HepG2 (cell line): ENCODE measurements around the gene COL26A1. TPM values are rescaled to one million over a fixed set of nuclear protein-coding genes. Genes with fewer than 3 reads are reported as not detected.

Experiments used
- ATAC-seq: fragments of 200-7000 bp; cut with Tn5 transposase; 3 replicates; pipeline ENCODE4 v1.9.1; 2020; ENCODE audit warnings: mild to moderate bottlenecking, moderate library complexity
- BruUV-seq: library from RNA; stranded (reverse); fragments of 400-500 nt; replicated peaks from 2 replicates; lab custom pipeline; 2021; lab: Mats Ljungman, UMichigan
- CTCF ChIA-PET: fragments of 300-600 bp; formaldehyde crosslinking; extraction: SDS; loops from one replicate; lab custom pipeline; 2021; ENCODE audit warnings: low total read pairs, inconsistent platforms, low intra/inter-chr PET ratio; lab: Yijun Ruan, JAX
- POLR2A ChIA-PET: fragments of 350-600 bp; sonication (Branson Sonifier 250); formaldehyde crosslinking; loops from one replicate; lab custom pipeline; 2020; ENCODE audit warnings: antibody characterized with exemption, inconsistent platforms; lab: Yijun Ruan, JAX
- DNase-seq: peaks from one replicate; pipeline ENCODE4 v3.0.0-alpha.2; 2015; ENCODE audit warnings: low spot score
- FAIRE-seq: peaks from 3 replicates; lab custom pipeline; 2011; peaks lifted over from hg19 to GRCh38; lab: Jason Lieb, UNC
- H2AFZ ChIP-seq: one replicate; pipeline ENCODE4 v1.6.1; 2011; ENCODE audit warnings: low read length, inconsistent platforms
- H3K27ac ChIP-seq: fragments of 300-600 bp; 3 replicates; pipeline ENCODE4 v1.8.0; 2011; ENCODE audit warnings: mixed run types, mild to moderate bottlenecking, mixed read lengths, low read length, inconsistent platforms; ENCODE audit not compliant: insufficient read depth; ENCODE audit errors: extremely low read length
- H3K27me3 ChIP-seq, 2 experiments: fragments of 200-600 bp in 1 of 2; 2 replicates in 1 of 2; 3 replicates in 1 of 2; pipeline versions ENCODE4 v1.6.0 to v1.8.0; 2011; ENCODE audit warnings: low read length in 2 of 2, mild to moderate bottlenecking in 2 of 2, moderate library complexity in 2 of 2, inconsistent platforms in 1 of 2; ENCODE audit not compliant: insufficient read depth in 2 of 2, control insufficient read depth in 1 of 2
- H3K36me3 ChIP-seq, 2 experiments: fragments of 200-600 bp in 1 of 2; replicated peaks in 1 of 2; 2 replicates in 1 of 2; 3 replicates in 1 of 2; pipeline versions ENCODE4 v1.5.1 to v1.8.0; 2011; ENCODE audit warnings: low read length in 2 of 2, inconsistent platforms in 1 of 2; ENCODE audit not compliant: insufficient read depth in 2 of 2, control insufficient read depth in 1 of 2
- H3K4me1 ChIP-seq: 2 replicates; pipeline ENCODE4 v1.5.1; 2012; ENCODE audit warnings: low read length, inconsistent platforms; ENCODE audit not compliant: insufficient read depth
- H3K4me2 ChIP-seq: 2 replicates; pipeline ENCODE4 v1.6.0; 2011; ENCODE audit warnings: low read depth, low read length, inconsistent platforms
- H3K4me3 ChIP-seq, 3 experiments: fragments of 200-600 bp in 1 of 3; sonication (generic), shearing (Covaris generic) in 1 of 3; replicated peaks in 1 of 3; 2 replicates each; pipeline ENCODE4 v1.5.1; 2011 to 2016; ENCODE audit warnings: low read length in 3 of 3, inconsistent platforms in 2 of 3, low read depth in 2 of 3, mild to moderate bottlenecking in 2 of 3, control low read depth in 1 of 3, mixed read lengths in 1 of 3; ENCODE audit not compliant: insufficient read depth in 1 of 3
- H3K79me2 ChIP-seq: one replicate; pipeline ENCODE4 v1.6.1; 2011; ENCODE audit warnings: low read length, inconsistent platforms; ENCODE audit not compliant: insufficient read depth
- H3K9ac ChIP-seq: 2 replicates; pipeline ENCODE4 v1.6.0; 2011; ENCODE audit warnings: mild to moderate bottlenecking, low read depth, low read length, inconsistent platforms; ENCODE audit not compliant: insufficient read depth
- H3K9me3 ChIP-seq: 2 replicates; pipeline ENCODE4 v1.5.1; 2012; ENCODE audit warnings: mild to moderate bottlenecking, low read length
- H4K20me1 ChIP-seq: 2 replicates; pipeline ENCODE4 v1.6.0; 2011; ENCODE audit warnings: inconsistent platforms, mild to moderate bottlenecking, low read length, moderate library complexity; ENCODE audit not compliant: insufficient read depth
- ATRX ChIP-seq: sonication (generic); formaldehyde crosslinking; IDR thresholded peaks from 2 replicates; pipeline ENCODE4 v1.4.0; 2020; ENCODE audit warnings: missing genetic modification reagents, borderline replicate concordance
- CREBL2 ChIP-seq: sonication (generic); formaldehyde crosslinking; IDR thresholded peaks from 2 replicates; pipeline ENCODE4 v1.8.1; 2023; ENCODE audit warnings: missing genetic modification reagents, mild to moderate bottlenecking, borderline replicate concordance
- EHMT2 ChIP-seq: fragments of 200-600 bp; sonication (generic); IDR thresholded peaks from 2 replicates; pipeline ENCODE4 v1.7.0; 2017; ENCODE audit warnings: antibody characterized with exemption, low read depth, low read length, borderline replicate concordance
- EZH2 ChIP-seq: conservative IDR thresholded peaks from 2 replicates; pipeline ENCODE4 v1.6.1; 2012; ENCODE audit warnings: mild to moderate bottlenecking, low read depth, low read length, moderate library complexity
- FOSL2 ChIP-seq: sonication (generic); formaldehyde crosslinking; IDR thresholded peaks from 2 replicates; pipeline ENCODE4 v1.4.0; 2020; ENCODE audit warnings: missing genetic modification reagents
- FOXC1 ChIP-seq: sonication (generic); formaldehyde crosslinking; IDR thresholded peaks from 2 replicates; pipeline ENCODE4 v1.8.0; 2022; ENCODE audit warnings: mild to moderate bottlenecking, missing genetic modification reagents, borderline replicate concordance
- FOXP1 ChIP-seq, 2 experiments: fragments of 450-650 bp in 1 of 2; IDR thresholded peaks; 2 replicates each; pipeline ENCODE4 v1.6.1; 2017 to 2018; ENCODE audit warnings: antibody characterized with exemption in 1 of 2
- HOXA7 ChIP-seq: sonication (generic); formaldehyde crosslinking; IDR thresholded peaks from 2 replicates; pipeline ENCODE4 v1.8.1; 2022; ENCODE audit warnings: mild to moderate bottlenecking, missing genetic modification reagents, moderate library complexity
- KAT2B ChIP-seq: fragments of 150-350 bp; IDR thresholded peaks from 2 replicates; pipeline ENCODE4 v1.6.1; 2014; ENCODE audit warnings: low read depth, low read length, borderline replicate concordance
- KLF13 ChIP-seq: sonication (generic); formaldehyde crosslinking; IDR thresholded peaks from 2 replicates; pipeline ENCODE4 v1.4.0; 2020; ENCODE audit warnings: mild to moderate bottlenecking, missing genetic modification reagents
- NR2C2 ChIP-seq: sonication (generic); formaldehyde crosslinking; IDR thresholded peaks from 2 replicates; pipeline ENCODE4 v1.4.0; 2020; ENCODE audit warnings: missing genetic modification reagents, mild to moderate bottlenecking, moderate library complexity, borderline replicate concordance
- PHB2 ChIP-seq: fragments of 450-650 bp; IDR thresholded peaks from 2 replicates; pipeline ENCODE4 v1.6.1; 2018; ENCODE audit not compliant: partially characterized antibody
- SKI ChIP-seq: fragments of 450-650 bp; IDR thresholded peaks from one replicate; pipeline ENCODE4 v1.6.1; 2018; ENCODE audit warnings: mild to moderate bottlenecking; ENCODE audit not compliant: partially characterized antibody
- SP2 ChIP-seq: sonication (generic); formaldehyde crosslinking; IDR thresholded peaks from 2 replicates; pipeline ENCODE4 v1.5.1; 2020; ENCODE audit warnings: mild to moderate bottlenecking, missing genetic modification reagents
- TGIF2 ChIP-seq: IDR thresholded peaks from 2 replicates; pipeline ENCODE4 v1.6.1; 2016; ENCODE audit warnings: control low read depth, missing compliant biosample characterization
- WIZ ChIP-seq: sonication (generic); formaldehyde crosslinking; IDR thresholded peaks from 2 replicates; pipeline ENCODE4 v1.5.1; 2020; ENCODE audit warnings: mild to moderate bottlenecking, missing genetic modification reagents
- ZFY ChIP-seq: sonication (generic); formaldehyde crosslinking; IDR thresholded peaks from 2 replicates; pipeline ENCODE4 v1.4.0; 2020; ENCODE audit warnings: missing genetic modification reagents
- ZMAT3 ChIP-seq: sonication (generic); formaldehyde crosslinking; conservative IDR thresholded peaks from 2 replicates; pipeline ENCODE4 v1.7.0; 2021; ENCODE audit warnings: missing genetic modification reagents
- ZNF224 ChIP-seq: sonication (generic); formaldehyde crosslinking; IDR thresholded peaks from 2 replicates; pipeline ENCODE4 v1.5.0; 2020; ENCODE audit warnings: mild to moderate bottlenecking, missing genetic modification reagents
- ZNF263 ChIP-seq: sonication (generic); formaldehyde crosslinking; IDR thresholded peaks from 2 replicates; pipeline ENCODE4 v1.4.0; 2020; ENCODE audit warnings: missing genetic modification reagents
- ZNF556 ChIP-seq: sonication (generic); formaldehyde crosslinking; IDR thresholded peaks from 2 replicates; pipeline ENCODE4 v1.4.0; 2020; ENCODE audit warnings: mild to moderate bottlenecking, missing genetic modification reagents, borderline replicate concordance
- ZNF878 ChIP-seq: sonication (generic); formaldehyde crosslinking; IDR thresholded peaks from 2 replicates; pipeline ENCODE4 v1.8.1; 2023; ENCODE audit warnings: mild to moderate bottlenecking, missing genetic modification reagents, moderate library complexity
- WGBS: methylation state at CpG from one replicate; pipeline ENCODE4 v1.1.6; 2017; ENCODE audit warnings: low lambda C conversion rate; 5-methylcytosine and 5-hydroxymethylcytosine counted together
- in situ Hi-C: cut with HindIII; loops from 2 replicates; pipeline ENCODE4 v1.10.0; 2017; ENCODE audit warnings: low pct_unique_long_range_greater_than_20kb; ENCODE audit not compliant: extremely low pct_ligation_motif_present
- intact Hi-C: fragments of 100-400 bp; cut with micrococcal nuclease; formaldehyde crosslinking; loops from one replicate; pipeline ENCODE4 v1.10.0; 2022; ENCODE audit not compliant: unreplicated experiment
- polyA plus RNA-seq, 8 experiments: library from polyadenylated mRNA; depleted of rRNA in 3 of 8; stranded (reverse) in 7 of 8; unstranded in 1 of 8; fragments of >200 nt; fragmentation: Illumina TruSeq in 4 of 8; extraction: Trizol in 4 of 8; gene quantifications; 2 replicates each; pipeline versions ENCODE4 v1.2.1 to v1.2.3, GENCODE V29; 2011 to 2016; ENCODE audit warnings: low read depth in 4 of 8, missing spikeins in 1 of 8, mixed read lengths in 1 of 8; ENCODE audit not compliant: insufficient read depth in 1 of 8
- total RNA-seq, 5 experiments: library from RNA; depleted of rRNA; stranded (reverse); fragments of >200 nt; fragmentation: Illumina TruSeq; extraction: Trizol; gene quantifications; 2 replicates each; pipeline ENCODE4 v1.2.3, GENCODE V29; 2016; ENCODE audit warnings: low read depth in 1 of 5
- TF ChIP-seq, protein P1 (sequence below): sonication (generic); formaldehyde crosslinking; IDR thresholded peaks from 2 replicates; pipeline ENCODE4 v1.5.0; 2020; ENCODE audit warnings: missing genetic modification reagents
- TF ChIP-seq, protein P2 (sequence below): IDR thresholded peaks from 2 replicates; pipeline ENCODE4 v1.6.1; 2016; ENCODE audit warnings: low read depth, borderline replicate concordance
- TF ChIP-seq, protein P3 (sequence below): sonication (generic); formaldehyde crosslinking; IDR thresholded peaks from 2 replicates; pipeline ENCODE4 v1.4.0; 2020; ENCODE audit warnings: missing genetic modification reagents, mild to moderate bottlenecking, borderline replicate concordance

COL26A1 gene
- total and polyA plus RNA-seq, 2 of the 13 experiments (the other 11 are each of a cell fraction or from before 2014, with no cell fraction given): 7.8 to 9.2 TPM

DNA sequence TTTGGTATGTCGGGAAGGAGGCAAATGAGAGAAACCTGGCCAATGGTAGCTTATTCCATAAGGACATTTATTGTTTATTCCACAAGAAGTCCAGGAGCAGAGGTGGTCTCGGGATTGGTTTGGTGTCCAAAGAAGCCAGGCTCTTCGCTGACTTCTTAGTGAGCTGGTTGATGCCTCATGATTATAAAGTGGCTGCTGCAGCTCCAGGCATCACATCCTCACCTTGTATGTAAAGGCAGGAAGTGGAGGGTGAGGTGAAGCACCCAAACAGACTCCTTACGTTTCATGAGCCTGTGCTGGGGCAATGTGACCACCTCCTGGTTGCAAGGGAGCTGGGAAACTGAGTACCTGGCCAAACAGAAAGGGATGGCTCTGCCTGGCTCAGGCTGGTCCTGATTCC lies 174.0 kb downstream of the COL26A1 start (continued):
- TF ChIP-seq FOXC1: 0 out of 2 replicates have a peak, but pooled peaks have one; percentile 23
- no peak for TF ChIP-seq WIZ (CRISPR knock-in tag)
- TF ChIP-seq TGIF2: no peak
- no peak for TF ChIP-seq PHB2
- TF ChIP-seq, protein P1, sequence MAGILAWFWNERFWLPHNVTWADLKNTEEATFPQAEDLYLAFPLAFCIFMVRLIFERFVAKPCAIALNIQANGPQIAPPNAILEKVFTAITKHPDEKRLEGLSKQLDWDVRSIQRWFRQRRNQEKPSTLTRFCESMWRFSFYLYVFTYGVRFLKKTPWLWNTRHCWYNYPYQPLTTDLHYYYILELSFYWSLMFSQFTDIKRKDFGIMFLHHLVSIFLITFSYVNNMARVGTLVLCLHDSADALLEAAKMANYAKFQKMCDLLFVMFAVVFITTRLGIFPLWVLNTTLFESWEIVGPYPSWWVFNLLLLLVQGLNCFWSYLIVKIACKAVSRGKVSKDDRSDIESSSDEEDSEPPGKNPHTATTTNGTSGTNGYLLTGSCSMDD: no peak
- TF ChIP-seq ZNF556 (CRISPR knock-in tag): peak; percentile 35; the same call in 1 of the 2 replicates
- TF ChIP-seq, protein P2, sequence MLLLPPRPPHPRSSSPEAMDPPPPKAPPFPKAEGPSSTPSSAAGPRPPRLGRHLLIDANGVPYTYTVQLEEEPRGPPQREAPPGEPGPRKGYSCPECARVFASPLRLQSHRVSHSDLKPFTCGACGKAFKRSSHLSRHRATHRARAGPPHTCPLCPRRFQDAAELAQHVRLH (CRISPR knock-in tag): 0 out of 2 replicates have a peak, but pooled peaks have one; percentile 14
- TF ChIP-seq ZMAT3: no peak
- TF ChIP-seq, protein P3, sequence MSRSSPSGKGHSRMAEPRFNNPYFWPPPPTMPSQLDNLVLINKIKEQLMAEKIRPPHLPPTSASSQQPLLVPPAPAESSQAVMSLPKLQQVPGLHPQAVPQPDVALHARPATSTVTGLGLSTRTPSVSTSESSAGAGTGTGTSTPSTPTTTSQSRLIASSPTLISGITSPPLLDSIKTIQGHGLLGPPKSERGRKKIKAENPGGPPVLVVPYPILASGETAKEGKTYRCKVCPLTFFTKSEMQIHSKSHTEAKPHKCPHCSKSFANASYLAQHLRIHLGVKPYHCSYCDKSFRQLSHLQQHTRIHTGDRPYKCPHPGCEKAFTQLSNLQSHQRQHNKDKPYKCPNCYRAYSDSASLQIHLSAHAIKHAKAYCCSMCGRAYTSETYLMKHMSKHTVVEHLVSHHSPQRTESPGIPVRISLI (CRISPR knock-in tag): 0 out of 2 replicates have a peak, but pooled peaks have one; percentile 11
- TF ChIP-seq KAT2B: no peak
- TF ChIP-seq, all 625 proteins: peak for 13

- Histone ChIP-seq H3K36me3 (no peaks in the 10 kb centered on the region), H4K20me1 (no peaks in the 10 kb centered on the region), H3K79me2 (no peaks in the 10 kb centered on the region), H3K9me3 (no peaks in the 10 kb centered on the region), H3K9ac (peak overlapping the region; percentile 26; the same call in 1 of the 2 replicates), H3K4me1 (peaks cover 48% of the 10 kb centered on the region), H2AFZ (no peak overlapping the region), H3K4me2 (peak overlapping the region; percentile 40), H3K4me3 (peak overlapping the region in 1 of 3 experiments; percentile 3; a peak in 1 of 6 replicates), H3K27ac (no peak overlapping the region), H3K27me3 (no peaks in the 10 kb centered on the region)
- peak; percentile 40 for FAIRE-seq
- BruUV-seq: no TSS peak
- intact Hi-C loops (no loop called here), in situ Hi-C loops (loop anchor here (5.0 kb wide), 1 partner anchor 735 kb away; no protein-coding TSS in a partner anchor)
- DNase-seq: peak; percentile 78
- POLR2A ChIA-PET: no interaction called here
- CTCF ChIA-PET: no interaction called here
- WGBS: 0% methylated on average over 1 of the region's 8 CpGs
- peak; percentile 73 for ATAC-seq
- TF ChIP-seq EHMT2 (no peak), ZNF878 (0 out of 2 replicates have a peak, but pooled peaks have one; percentile 23), FOXP1 (IDR thresholded peaks at IDR 0.05) (no peak), FOXP1 (CRISPR knock-in tag; IDR thresholded peaks at IDR 0.05) (no peak; the same call in 1 of the 2 replicates), CREBL2 (CRISPR knock-in tag) (no peak), HOXA7 (CRISPR knock-in tag) (no peak), EZH2 (no peak), ZNF224 (CRISPR knock-in tag) (no peak), KLF13 (CRISPR knock-in tag) (no peak), NR2C2 (peak; percentile 37; the same call in 1 of the 2 replicates), SP2 (CRISPR knock-in tag) (no peak), ATRX (CRISPR knock-in tag) (no peak), FOSL2 (CRISPR knock-in tag) (peak; percentile 63), ZNF263 (CRISPR knock-in tag) (no peak), ZFY (CRISPR knock-in tag) (peak; percentile 54; the same call in 1 of the 2 replicates), SKI (peak; percentile 35)
These were observed 174.5 kb downstream of the COL26A1 start for GRCh38 chr7:101537205-101537604.
